Tibial nerve (tissue), 4 donors: ENCODE results near the gene TK1. TPM values are rescaled to one million over a fixed set of nuclear protein-coding genes. Genes with fewer than 3 reads are reported as not detected.
"Not testable (repeated sequence)": the region's sequence is repeated elsewhere in the genome, so short reads cannot be mapped to it uniquely, and the experiment has no call there.

ENCODE experiments used
- DNase-seq, 2 donors: peaks; one replicate each; pipeline ENCODE4 v3.0.0-alpha.2; 2019; ENCODE audit warnings: low spot score in 2 of 2
- H3K27ac ChIP-seq, 4 donors: fragments of 200-600 bp; sonication (generic) in 3 of 4; one replicate each; pipeline ENCODE4 v1.5.1; 2017 to 2019; ENCODE audit warnings: mild to moderate bottlenecking in 1 of 4
- H3K27me3 ChIP-seq, 2 donors: fragments of 200-600 bp; sonication (generic) in 1 of 2; one replicate each; pipeline versions ENCODE4 v1.5.1 to v1.6.0; 2017 to 2019
- H3K36me3 ChIP-seq, 3 donors: fragments of 200-600 bp; sonication (generic); one replicate each; pipeline ENCODE4 v1.5.1; 2018 to 2019
- H3K4me1 ChIP-seq, 4 donors: fragments of 200-600 bp; sonication (generic) in 3 of 4; one replicate each; pipeline ENCODE4 v1.5.1; 2017 to 2019
- H3K4me3 ChIP-seq, 4 donors: fragments of 200-600 bp; sonication (generic) in 3 of 4; one replicate each; pipeline ENCODE4 v1.5.1; 2017 to 2019; ENCODE audit warnings: mild to moderate bottlenecking in 1 of 4, moderate library complexity in 1 of 4
- H3K9me3 ChIP-seq, 4 donors: fragments of 200-600 bp; sonication (generic) in 3 of 4; one replicate each; pipeline ENCODE4 v1.5.1; 2017 to 2019
- EP300 ChIP-seq, 2 donors: sonication (generic); formaldehyde crosslinking; IDR thresholded peaks; one replicate each; pipeline ENCODE4 v1.6.1; 2017; ENCODE audit warnings: antibody characterized with exemption in 2 of 2, mild to moderate bottlenecking in 1 of 2
- POLR2A ChIP-seq, 2 donors: fragments of 450-650 bp; IDR thresholded peaks; one replicate each; pipeline ENCODE4 v1.6.1; 2017; ENCODE audit warnings: antibody characterized with exemption in 2 of 2, mild to moderate bottlenecking in 2 of 2, moderate library complexity in 2 of 2
- WGBS, 2 donors: methylation state at CpG; one replicate each; pipeline ENCODE4 v1.1.5; 2018; 5-methylcytosine and 5-hydroxymethylcytosine counted together
- total RNA-seq, 4 donors: library from RNA; depleted of rRNA; stranded (reverse); fragments of >200 nt; gene quantifications; one replicate each; pipeline ENCODE4 v1.1.0, GENCODE V29; 2016
- TF ChIP-seq, protein P1 (sequence below), 5 experiments: fragments of 200-600 bp in 3 of 5; fragments of 450-650 bp in 2 of 5; sonication (generic) in 3 of 5; IDR thresholded peaks; one replicate each; pipeline ENCODE4 v1.5.1; 2016 to 2019; ENCODE audit warnings: antibody characterized with exemption in 5 of 5, mild to moderate bottlenecking in 3 of 5, moderate library complexity in 2 of 5

The TK1 gene
- total RNA-seq, 4 donors from 2014 or later, result 1.0 to 6.6 (median 1.6) TPM

- no peak for DNase-seq
- Histone ChIP-seq H3K9me3 (no peaks in the 10 kb centered on the region), H3K27ac (peak overlapping the region; percentile 50 to 91 (median 81)), H3K4me1 (peaks cover 0 to 86% (median 61%) of the 10 kb centered on the region in 4 donors), H3K4me3 (no peak overlapping the region), H3K27me3 (no peaks in the 10 kb centered on the region), H3K36me3 (peaks cover 0 to 20% (median 0%) of the 10 kb centered on the region in 3 donors)
- WGBS, 2 donors, result 43 to 49% methylated on average over 10 of the region's 11 CpGs
- TF ChIP-seq EP300 (IDR thresholded peaks at IDR 0.05), result peak in 1 of 2 donors; percentile 18
- TF ChIP-seq, protein P1, sequence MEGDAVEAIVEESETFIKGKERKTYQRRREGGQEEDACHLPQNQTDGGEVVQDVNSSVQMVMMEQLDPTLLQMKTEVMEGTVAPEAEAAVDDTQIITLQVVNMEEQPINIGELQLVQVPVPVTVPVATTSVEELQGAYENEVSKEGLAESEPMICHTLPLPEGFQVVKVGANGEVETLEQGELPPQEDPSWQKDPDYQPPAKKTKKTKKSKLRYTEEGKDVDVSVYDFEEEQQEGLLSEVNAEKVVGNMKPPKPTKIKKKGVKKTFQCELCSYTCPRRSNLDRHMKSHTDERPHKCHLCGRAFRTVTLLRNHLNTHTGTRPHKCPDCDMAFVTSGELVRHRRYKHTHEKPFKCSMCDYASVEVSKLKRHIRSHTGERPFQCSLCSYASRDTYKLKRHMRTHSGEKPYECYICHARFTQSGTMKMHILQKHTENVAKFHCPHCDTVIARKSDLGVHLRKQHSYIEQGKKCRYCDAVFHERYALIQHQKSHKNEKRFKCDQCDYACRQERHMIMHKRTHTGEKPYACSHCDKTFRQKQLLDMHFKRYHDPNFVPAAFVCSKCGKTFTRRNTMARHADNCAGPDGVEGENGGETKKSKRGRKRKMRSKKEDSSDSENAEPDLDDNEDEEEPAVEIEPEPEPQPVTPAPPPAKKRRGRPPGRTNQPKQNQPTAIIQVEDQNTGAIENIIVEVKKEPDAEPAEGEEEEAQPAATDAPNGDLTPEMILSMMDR (IDR thresholded peaks at IDR 0.05), result no peak
These were observed 13.6 kb downstream of the TK1 start for GRCh38 chr17:78173097-78173715.

DNA sequence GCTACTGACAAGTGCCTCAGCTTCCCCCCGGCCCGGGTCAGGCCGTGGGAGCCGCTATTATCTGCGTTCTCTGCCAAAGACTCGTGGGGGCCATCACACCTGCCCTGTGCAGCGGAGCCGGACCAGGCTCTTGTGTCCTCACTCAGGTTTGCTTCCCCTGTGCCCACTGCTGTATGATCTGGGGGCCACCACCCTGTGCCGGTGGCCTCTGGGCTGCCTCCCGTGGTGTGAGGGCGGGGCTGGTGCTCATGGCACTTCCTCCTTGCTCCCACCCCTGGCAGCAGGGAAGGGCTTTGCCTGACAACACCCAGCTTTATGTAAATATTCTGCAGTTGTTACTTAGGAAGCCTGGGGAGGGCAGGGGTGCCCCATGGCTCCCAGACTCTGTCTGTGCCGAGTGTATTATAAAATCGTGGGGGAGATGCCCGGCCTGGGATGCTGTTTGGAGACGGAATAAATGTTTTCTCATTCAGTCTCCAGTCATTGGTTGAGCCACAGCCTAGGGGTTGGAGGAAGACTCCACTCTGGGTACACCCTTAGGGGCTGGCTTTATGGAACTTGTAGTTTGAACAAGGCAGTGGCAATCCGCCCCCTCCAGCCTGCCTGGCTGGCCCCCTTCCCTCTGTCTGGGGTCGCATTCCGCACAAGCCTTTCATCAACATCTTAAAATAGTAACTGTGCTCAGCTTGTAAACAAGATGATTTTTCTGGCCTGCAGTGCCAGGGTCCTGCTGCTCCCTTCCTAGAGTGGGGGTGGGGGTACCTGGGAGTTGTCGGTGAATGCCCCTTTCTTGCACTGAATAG, 14.4 kb downstream of the TK1 start:
- Histone ChIP-seq H3K9me3 (no peaks in the 10 kb centered on the region), H3K4me3 (no peak overlapping the region), H3K27ac (peak overlapping the region; percentile 50 to 91 (median 81)), H3K4me1 (peaks cover 0 to 91% (median 65%) of the 10 kb centered on the region in 4 donors), H3K36me3 (peaks cover 0 to 20% (median 0%) of the 10 kb centered on the region in 3 donors), H3K27me3 (no peaks in the 10 kb centered on the region)
- 28 to 37% methylated on average over 16 to 19 of the region's 19 CpGs for WGBS, 2 donors
- peak in 1 of 2 donors; percentile 25 for DNase-seq
- TF ChIP-seq POLR2A (IDR thresholded peaks at IDR 0.05) (peak in 1 of 2 donors; percentile 4), EP300 (IDR thresholded peaks at IDR 0.05) (peak in 1 of 2 donors; percentile 8)
- TF ChIP-seq, protein P1 (IDR thresholded peaks at IDR 0.05), result no peak

- peaks cover 0 to 20% (median 0%) of the 10 kb centered on the region in 3 donors for H3K36me3 ChIP-seq
- H3K4me3 ChIP-seq, DNase-seq, H3K27me3 ChIP-seq, H3K9me3 ChIP-seq: not testable (repeated sequence)
- H3K4me1 ChIP-seq, result peaks cover 0 to 86% (median 63%) of the 10 kb centered on the region in 4 donors
- H3K27ac ChIP-seq, result peak overlapping the region; percentile 50 to 91 (median 81)
- 79 to 82% methylated on average over 19 of the region's 19 CpGs for WGBS, 2 donors
These were observed 15.1 kb downstream of the TK1 start for GRCh38 chr17:78171591-78172248.

GRCh38 chr17:78170692-78171590, 15.9 kb downstream of the TK1 start:
- H3K36me3 ChIP-seq, result peaks cover 0 to 20% (median 0%) of the 10 kb centered on the region in 3 donors
- WGBS, 2 donors, result 83 to 86% methylated on average over 28 to 31 of the region's 31 CpGs
- H3K27me3 ChIP-seq, result no peaks in the 10 kb centered on the region

More at GRCh38 chr17:78170692-78171590, 15.9 kb downstream of the TK1 start:
- Histone ChIP-seq H3K4me3 (no peak overlapping the region), H3K9me3 (no peaks in the 10 kb centered on the region), H3K27ac (peak overlapping the region in 3 of 4 donors; percentile 79 to 94 (median 91)), H3K4me1 (peaks cover 0 to 78% (median 55%) of the 10 kb centered on the region in 4 donors)
- no peak for TF ChIP-seq EP300 (IDR thresholded peaks at IDR 0.05)
- TF ChIP-seq, protein P1 (IDR thresholded peaks at IDR 0.05), result no peak
- no peak for TF ChIP-seq POLR2A (IDR thresholded peaks at IDR 0.05)
- no peak for DNase-seq
